Urinary bladder (tissue), 4 donors: ENCODE data around the gene TRAF3IP3. TPM values are rescaled to one million over a fixed set of nuclear protein-coding genes. Genes with fewer than 3 reads are reported as not detected.

ENCODE experiments used
- DNase-seq: peaks from one replicate; pipeline ENCODE4 v3.0.0-alpha.2; 2015; ENCODE audit errors: extremely low spot score
- H3K27ac ChIP-seq: one replicate; pipeline ENCODE4 v1.5.1; 2013; ENCODE audit warnings: low read depth, mild to moderate bottlenecking, moderate library complexity
- H3K36me3 ChIP-seq: one replicate; pipeline ENCODE4 v1.6.1; 2013; ENCODE audit warnings: mild to moderate bottlenecking, moderate library complexity; ENCODE audit not compliant: insufficient read depth
- H3K4me1 ChIP-seq: one replicate; pipeline ENCODE4 v1.6.1; 2013; ENCODE audit warnings: mild to moderate bottlenecking, moderate library complexity; ENCODE audit not compliant: insufficient read depth
- H3K4me3 ChIP-seq: one replicate; pipeline ENCODE4 v1.5.1; 2013; ENCODE audit warnings: low read depth, low read length
- WGBS: extraction: QIAGEN DNeasy Blood & Tissue Kit; methylation state at CpG from one replicate; pipeline ENCODE4 v1.1.7; 2013; 5-methylcytosine and 5-hydroxymethylcytosine counted together
- polyA plus RNA-seq: library from polyadenylated mRNA; stranded (reverse); fragments of 200-250 nt; gene quantifications from one replicate; pipeline ENCODE4 v1.2.3, GENCODE V29; 2013
- total RNA-seq: library from RNA; depleted of rRNA; stranded (reverse); fragments of >200 nt; gene quantifications from one replicate; pipeline ENCODE4 v1.2.3, GENCODE V29; 2014
- donor health status: healthy with polysubstance abuse.
- donor health status: healthy.

Gene TRAF3IP3
- total and polyA plus RNA-seq, 2 donors = 1.4 to 2.3 TPM

DNA sequence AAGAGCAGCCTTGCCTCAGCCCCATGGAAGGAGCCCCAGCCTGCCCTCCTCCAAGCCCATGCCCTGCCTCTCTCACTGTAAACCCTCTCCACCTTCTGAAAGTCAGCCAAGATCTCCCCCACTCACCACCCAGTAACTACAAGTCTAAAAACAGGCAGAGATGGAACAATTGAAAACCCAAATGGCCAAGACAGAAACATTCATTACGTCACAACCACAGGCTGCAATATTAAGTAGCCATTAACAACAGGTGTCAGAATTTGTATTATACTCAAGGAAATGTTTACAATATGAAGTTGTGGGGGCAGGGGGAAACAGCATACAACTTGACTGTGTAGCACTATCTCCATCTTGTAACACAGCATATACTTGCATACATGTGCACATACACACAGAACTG is 47.7 kb downstream of the TRAF3IP3 start:
- Histone ChIP-seq H3K27ac (no peak overlapping the region), H3K4me3 (no peak overlapping the region)
- WGBS = 89% methylated on average over 1 of the region's 1 CpG

DNA sequence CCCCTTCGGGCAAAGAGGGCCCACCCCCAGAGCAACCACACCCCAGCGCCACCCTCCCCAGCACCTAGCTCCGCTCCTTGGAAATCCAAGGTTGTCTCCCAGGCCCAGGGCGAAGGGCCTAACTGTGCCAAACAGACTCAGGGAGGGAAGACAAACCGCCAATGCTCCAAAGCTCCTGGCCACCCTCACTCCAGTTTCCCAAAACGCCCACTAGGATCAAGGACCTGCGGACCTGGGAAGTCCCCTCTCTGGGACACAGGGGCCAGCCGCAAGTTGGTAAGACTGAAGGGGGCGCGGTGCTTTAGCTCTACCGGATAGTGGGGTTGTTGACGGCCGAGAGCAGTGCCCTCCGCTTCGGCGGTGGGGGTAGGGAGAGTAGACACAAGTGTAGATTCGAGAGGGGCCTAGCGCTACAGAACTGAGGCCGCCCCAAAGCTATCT is 49.5 kb downstream of the TRAF3IP3 start:
- peak overlapping the region; percentile 32 for H3K4me3 ChIP-seq
- no peak for DNase-seq
- H3K4me1 ChIP-seq = peaks cover 2% of the 10 kb centered on the region
- WGBS = 40% methylated on average over 19 of the region's 19 CpGs
- peak overlapping the region; percentile 87 for H3K27ac ChIP-seq
- no peaks in the 10 kb centered on the region for H3K36me3 ChIP-seq

More for the DNA sequence above, 47.7 kb downstream of the TRAF3IP3 start:
- H3K4me1 ChIP-seq = no peaks in the 10 kb centered on the region
- no peak for DNase-seq
- H3K36me3 ChIP-seq = no peaks in the 10 kb centered on the region

DNA sequence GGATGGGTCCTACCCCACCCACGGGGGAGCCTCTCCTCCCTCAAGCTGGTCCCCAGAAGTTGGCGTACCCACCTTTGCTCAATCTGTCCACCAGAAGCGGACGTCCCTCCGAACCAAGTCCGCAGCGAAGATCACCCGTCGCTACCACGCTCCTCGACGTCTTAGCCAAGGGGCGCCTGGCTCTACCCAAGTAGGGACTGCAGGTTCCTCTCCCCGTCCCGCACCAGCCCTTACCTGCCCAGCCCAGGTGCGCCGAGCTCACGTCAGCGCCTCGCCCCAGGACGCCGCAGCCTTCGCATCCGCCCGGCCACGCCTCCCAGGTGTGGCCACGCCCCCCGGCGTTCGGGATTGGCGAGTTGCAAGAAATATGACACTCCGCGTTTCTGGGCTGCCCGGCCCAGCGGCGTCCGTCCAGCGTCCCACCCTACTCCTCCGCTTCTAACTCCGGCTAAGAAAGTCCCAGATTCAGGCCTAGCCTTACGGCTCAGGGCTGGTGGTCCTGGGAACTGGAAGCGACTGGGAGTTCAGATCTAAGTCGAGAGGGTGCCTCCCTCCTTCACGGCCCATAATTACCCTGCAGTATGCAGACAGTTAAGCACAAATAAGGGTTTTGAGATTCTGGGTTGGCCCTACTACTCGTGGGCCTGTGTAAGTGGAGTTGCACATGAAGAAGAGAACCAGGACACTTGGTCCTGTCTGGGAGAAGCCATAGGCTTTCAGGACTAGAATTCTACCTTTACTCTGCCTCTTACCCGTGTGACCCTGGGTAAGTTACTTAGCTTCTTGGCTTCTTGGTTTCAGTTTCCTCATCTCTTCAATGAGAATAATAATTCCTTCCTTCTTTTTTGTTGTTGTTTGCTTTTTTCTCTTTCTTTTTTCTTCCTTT is 50.3 kb downstream of the TRAF3IP3 start, which contains the start of gene IRF6:
Gene IRF6, minus strand, starts transcription at position 268 of the 886 bp plus-strand sequence. CDS start 4,729 bp downstream, outside the sequence.
- Histone ChIP-seq H3K27ac (peak within 1 kb of the TSS; percentile 87), H3K4me3 (peak within 1 kb of the TSS; percentile 32)

DNA sequence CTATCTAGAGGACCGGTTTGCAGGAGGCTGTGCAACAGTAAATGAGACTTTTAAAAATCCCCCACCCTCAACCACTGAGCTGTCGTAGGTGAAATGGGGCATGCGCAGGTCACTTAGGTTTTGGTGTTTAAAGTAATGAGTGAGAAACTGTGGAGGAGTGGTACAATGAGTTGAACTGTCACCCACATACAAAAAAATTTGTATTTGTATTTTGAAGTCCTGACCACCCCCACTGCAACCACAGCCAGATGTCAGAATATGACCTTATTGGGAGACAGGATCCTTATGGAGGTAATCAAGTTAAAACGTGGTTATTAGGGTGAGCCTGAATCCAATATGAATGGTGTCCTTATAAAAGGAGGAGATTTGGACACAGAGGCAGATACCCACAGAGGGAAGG is 51.7 kb downstream of the TRAF3IP3 start:
- 85% methylated on average over 4 of the region's 4 CpGs for WGBS
- peaks cover 2% of the 10 kb centered on the region for H3K4me1 ChIP-seq
- no peak for DNase-seq
- H3K4me3 ChIP-seq = no peak overlapping the region
- H3K36me3 ChIP-seq = no peaks in the 10 kb centered on the region
- no peak overlapping the region for H3K27ac ChIP-seq

More for the DNA sequence above, 50.3 kb downstream of the TRAF3IP3 start, which contains the start of gene IRF6:
- peak; percentile 74 for DNase-seq
- Histone ChIP-seq H3K4me1 (peaks cover 2% of the 10 kb centered on the region), H3K36me3 (no peaks in the 10 kb centered on the region)
- 8% methylated on average over 46 of the region's 46 CpGs for WGBS

DNA sequence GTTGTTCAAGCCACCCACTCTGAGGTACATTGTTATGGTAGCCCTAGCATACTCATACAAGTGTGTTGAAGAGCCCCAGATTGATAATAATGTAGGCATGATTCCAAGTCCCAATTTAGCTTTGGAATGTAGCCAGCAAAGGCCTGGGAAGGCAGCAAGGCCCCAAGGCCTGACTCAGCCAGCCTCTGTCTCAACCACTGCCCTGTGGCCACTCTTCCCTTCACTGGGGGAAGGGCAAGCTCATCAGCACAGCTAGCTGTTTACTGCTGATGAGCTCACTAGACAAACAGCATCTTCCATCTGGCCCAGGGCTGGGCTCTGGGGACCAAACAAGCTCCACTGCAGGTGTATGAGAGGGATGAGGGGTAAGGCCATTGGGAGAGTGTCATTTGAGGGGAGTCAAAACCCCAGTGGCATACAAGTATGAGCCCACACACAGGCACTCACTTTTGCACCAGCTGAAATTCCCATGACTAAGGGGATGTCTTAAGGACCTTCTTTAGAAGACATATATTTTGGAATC is 52.3 kb downstream of the TRAF3IP3 start:
- Histone ChIP-seq H3K4me3 (no peak overlapping the region), H3K36me3 (no peaks in the 10 kb centered on the region), H3K4me1 (peaks cover 2% of the 10 kb centered on the region), H3K27ac (no peak overlapping the region)
- DNase-seq = no peak

DNA sequence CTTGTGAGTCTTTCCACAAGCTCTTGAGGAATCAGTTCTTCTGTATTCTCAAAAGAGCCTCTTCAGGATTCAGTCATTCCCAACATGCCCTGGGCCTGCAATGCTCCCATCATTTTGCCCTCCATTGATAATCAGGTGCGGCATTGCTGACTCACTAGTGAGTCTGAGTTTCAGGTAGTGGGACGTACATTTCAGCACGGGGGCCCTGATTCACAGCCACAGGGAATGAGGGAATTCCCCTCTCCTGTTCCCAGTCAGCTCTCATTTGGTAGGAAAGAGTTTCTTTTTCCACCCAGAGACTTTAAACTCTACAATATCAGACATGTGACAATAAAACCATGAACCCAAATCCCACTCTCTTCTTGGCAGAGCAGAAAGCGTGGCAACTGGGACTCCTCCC is 53.8 kb downstream of the TRAF3IP3 start:
- Histone ChIP-seq H3K36me3 (no peaks in the 10 kb centered on the region), H3K4me1 (peaks cover 2% of the 10 kb centered on the region), H3K27ac (no peak overlapping the region), H3K4me3 (no peak overlapping the region)
- WGBS = 90% methylated on average over 4 of the region's 4 CpGs
- DNase-seq = no peak

DNA sequence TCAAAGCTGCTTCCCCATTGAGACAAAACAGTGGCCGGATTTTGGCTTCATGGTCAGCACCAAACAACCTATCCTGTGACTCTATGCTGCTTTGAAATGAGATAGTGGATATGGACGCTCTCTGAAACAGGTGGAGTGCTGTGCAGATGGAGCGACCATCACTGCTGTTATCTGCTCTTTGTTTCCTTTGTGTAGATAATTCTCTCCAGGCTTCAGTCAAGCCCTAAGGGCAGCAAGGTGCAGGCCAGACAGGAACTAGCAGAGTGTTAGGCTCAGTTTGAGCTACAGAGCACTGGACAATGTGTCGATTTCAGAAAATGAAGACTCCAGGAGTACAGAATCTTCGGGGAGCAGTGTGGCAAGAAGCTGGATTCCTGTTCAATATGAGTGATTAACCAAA is 54.9 kb downstream of the TRAF3IP3 start:
- Histone ChIP-seq H3K27ac (no peak overlapping the region), H3K36me3 (no peaks in the 10 kb centered on the region), H3K4me3 (no peak overlapping the region), H3K4me1 (peaks cover 2% of the 10 kb centered on the region)
- DNase-seq = no peak
- WGBS = 84% methylated on average over 5 of the region's 5 CpGs

DNA sequence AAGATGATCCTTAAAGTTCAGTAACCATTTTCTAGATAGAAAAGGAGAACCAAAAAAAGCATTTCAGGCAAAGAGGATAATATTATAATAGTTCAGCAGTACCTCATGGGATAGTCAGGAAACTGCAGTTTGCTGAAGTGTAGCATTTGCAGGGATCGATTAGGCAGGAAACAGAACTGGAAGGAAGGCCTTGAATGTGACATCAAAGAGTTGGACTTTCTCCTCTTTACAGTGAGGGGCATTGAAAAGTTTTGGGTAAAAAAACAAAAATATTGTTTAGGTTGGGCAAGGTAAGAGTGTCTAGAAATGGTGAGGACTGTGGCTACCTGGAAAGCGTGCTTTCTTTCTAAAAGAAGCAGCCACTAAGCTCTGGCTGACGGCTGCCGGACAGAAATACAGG is 58.0 kb downstream of the TRAF3IP3 start:
- Histone ChIP-seq H3K36me3 (no peaks in the 10 kb centered on the region), H3K27ac (no peak overlapping the region), H3K4me1 (no peaks in the 10 kb centered on the region), H3K4me3 (no peak overlapping the region)
- no peak for DNase-seq
- 91% methylated on average over 4 of the region's 4 CpGs for whole genome bisulfite sequencing

DNA sequence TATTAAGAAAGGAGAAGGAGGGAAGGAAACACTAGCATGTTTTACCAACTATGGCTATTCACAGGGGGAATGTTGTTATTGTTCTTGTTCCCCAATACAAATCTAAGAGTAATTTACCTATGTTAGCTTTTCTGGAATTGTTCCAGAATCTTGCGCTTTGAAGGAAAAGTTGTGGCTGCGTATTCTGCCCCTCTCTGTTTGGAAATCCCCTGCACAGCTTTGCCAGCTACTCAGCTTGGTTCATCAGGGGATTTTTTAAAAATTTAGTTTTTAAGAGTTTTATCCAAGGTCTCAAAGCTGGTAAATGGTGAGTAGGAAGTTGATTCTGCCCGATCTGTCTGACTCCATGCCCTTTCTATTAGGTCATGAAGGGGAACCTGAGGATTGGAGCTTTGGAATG is 59.6 kb downstream of the TRAF3IP3 start:
- Histone ChIP-seq H3K4me1 (no peaks in the 10 kb centered on the region), H3K27ac (peak overlapping the region; percentile 88), H3K4me3 (no peak overlapping the region), H3K36me3 (no peaks in the 10 kb centered on the region)
- no peak for DNase-seq
- WGBS = 76% methylated on average over 3 of the region's 3 CpGs

DNA sequence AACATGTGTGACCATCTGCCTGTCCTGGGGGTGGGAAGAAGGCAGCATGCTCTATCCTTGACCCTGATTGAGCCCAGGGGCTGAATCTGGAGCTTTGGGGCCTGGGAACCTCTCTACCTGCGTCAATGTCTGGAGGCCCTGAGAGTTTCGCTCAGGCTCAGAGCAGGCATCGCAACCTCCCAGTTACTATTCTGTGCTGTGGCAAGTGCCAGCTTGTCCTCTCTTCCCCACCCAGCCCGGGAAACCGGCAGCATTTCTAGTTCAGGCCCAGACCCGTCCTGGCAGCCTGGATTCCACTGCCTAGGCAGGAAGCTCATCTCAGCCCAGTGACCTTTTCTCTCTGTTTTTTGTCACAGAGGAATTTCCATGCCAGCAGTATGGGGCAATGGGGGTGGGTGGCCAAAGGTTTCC is 60.1 kb downstream of the TRAF3IP3 start:
- peak; percentile 86 for DNase-seq
- no peaks in the 10 kb centered on the region for H3K4me1 ChIP-seq
- WGBS = 71% methylated on average over 6 of the region's 6 CpGs
- no peak overlapping the region for H3K4me3 ChIP-seq
- peak overlapping the region; percentile 88 for H3K27ac ChIP-seq
- no peaks in the 10 kb centered on the region for H3K36me3 ChIP-seq

DNA sequence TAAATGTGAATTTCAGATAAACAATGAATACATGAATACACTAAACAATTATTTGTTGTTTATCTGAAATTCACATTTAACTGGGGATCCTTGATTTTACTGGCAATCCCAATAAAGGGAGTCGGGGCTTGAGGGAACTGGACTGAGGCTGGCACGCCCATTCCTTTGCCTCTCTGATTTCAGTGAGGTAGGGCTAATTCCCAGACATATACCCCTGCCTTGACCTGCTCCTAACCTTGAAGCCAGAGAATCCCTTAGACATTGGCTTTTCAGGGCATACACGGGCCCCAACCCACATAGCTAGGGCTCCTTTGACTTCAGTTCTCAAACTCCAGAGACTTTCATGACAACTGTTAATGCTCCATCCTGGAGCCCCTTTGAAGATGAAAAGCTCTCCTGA is 61.1 kb downstream of the TRAF3IP3 start:
- Histone ChIP-seq H3K36me3 (no peaks in the 10 kb centered on the region), H3K4me3 (no peak overlapping the region), H3K4me1 (no peaks in the 10 kb centered on the region), H3K27ac (no peak overlapping the region)
- DNase-seq = no peak
- 54% methylated on average over 3 of the region's 3 CpGs for WGBS

DNA sequence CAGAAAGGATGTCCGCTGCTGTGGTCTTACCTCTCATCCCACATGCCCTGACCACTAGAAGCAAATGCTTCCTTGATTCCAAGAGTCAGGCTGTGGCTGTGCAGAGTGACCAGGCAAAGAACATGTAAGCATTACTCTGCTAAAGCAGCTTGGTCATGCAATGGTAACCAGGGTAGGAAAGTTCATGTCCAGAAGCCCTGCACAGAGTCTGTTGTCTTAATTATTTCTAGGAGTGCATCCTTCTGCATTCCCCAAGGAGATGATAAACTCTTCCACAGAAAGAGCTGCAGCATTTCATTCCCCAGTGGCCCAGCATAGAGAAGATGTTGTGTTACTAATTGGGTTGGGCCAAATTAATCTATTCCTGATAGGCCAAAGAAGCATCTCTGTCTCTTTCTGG is 61.8 kb downstream of the TRAF3IP3 start:
- no peak overlapping the region for H3K27ac ChIP-seq
- no peak overlapping the region for H3K4me3 ChIP-seq
- H3K36me3 ChIP-seq = no peaks in the 10 kb centered on the region

DNA sequence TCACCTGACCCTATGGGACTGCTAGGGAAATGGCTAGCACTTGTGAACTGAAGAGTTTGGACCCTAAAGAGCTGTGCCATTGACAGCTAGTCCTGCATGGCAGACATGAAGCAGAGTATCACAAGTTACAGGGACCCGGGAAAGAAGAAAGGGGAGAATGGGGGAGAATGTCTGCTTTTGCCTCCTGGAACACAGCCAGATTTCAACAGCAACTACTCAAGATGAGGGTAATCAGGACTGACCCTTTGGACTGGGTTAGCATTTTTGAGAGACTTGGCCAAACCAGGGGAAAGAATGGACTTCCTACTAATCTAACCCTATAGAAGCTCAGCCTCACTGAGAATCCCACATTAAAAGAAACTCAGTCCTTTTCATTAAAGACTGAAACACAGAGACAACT is 63.2 kb downstream of the TRAF3IP3 start:
- Histone ChIP-seq H3K4me3 (no peak overlapping the region), H3K36me3 (no peaks in the 10 kb centered on the region), H3K4me1 (no peaks in the 10 kb centered on the region), H3K27ac (no peak overlapping the region)
- no peak for DNase-seq
- WGBS = 34% methylated on average over 1 of the region's 1 CpG

More for the DNA sequence above, 61.8 kb downstream of the TRAF3IP3 start:
- 97% methylated on average over 1 of the region's 1 CpG for WGBS
- no peak for DNase-seq
- no peaks in the 10 kb centered on the region for H3K4me1 ChIP-seq

DNA sequence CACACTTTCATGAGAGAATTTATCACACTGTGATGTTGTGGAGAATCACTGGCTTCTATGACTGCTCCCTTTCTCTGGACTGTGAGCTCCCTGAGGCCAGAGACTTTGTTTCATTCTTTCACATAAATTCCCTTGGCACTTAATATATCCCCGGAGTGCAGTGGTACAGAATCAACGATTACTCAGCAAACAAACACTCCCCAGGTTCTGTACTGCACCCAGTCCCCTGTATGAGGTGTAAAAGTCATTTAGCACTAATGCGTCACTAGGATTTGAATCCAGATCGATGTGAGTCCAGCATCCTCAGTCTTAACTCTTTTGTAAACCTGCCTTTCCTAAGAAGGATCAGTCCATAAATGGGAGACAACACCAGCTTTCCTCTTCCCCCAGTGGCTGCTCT is 65.1 kb downstream of the TRAF3IP3 start:
- whole genome bisulfite sequencing = 61% methylated on average over 4 of the region's 4 CpGs
- no peak overlapping the region for H3K27ac ChIP-seq
- H3K36me3 ChIP-seq = no peaks in the 10 kb centered on the region
- H3K4me1 ChIP-seq = no peaks in the 10 kb centered on the region
- no peak for DNase-seq
- no peak overlapping the region for H3K4me3 ChIP-seq
